GM18868 (cell line): ENCODE results near the gene NCAPG2.

Source experiments
- ATAC-seq: cut with Tn5 transposase; IDR thresholded peaks from one replicate; pipeline ENCODE4 v1.9.1; 2021; ENCODE audit warnings: mild to moderate bottlenecking, moderate library complexity; ENCODE audit not compliant: unreplicated experiment

The NCAPG2 gene

DNA sequence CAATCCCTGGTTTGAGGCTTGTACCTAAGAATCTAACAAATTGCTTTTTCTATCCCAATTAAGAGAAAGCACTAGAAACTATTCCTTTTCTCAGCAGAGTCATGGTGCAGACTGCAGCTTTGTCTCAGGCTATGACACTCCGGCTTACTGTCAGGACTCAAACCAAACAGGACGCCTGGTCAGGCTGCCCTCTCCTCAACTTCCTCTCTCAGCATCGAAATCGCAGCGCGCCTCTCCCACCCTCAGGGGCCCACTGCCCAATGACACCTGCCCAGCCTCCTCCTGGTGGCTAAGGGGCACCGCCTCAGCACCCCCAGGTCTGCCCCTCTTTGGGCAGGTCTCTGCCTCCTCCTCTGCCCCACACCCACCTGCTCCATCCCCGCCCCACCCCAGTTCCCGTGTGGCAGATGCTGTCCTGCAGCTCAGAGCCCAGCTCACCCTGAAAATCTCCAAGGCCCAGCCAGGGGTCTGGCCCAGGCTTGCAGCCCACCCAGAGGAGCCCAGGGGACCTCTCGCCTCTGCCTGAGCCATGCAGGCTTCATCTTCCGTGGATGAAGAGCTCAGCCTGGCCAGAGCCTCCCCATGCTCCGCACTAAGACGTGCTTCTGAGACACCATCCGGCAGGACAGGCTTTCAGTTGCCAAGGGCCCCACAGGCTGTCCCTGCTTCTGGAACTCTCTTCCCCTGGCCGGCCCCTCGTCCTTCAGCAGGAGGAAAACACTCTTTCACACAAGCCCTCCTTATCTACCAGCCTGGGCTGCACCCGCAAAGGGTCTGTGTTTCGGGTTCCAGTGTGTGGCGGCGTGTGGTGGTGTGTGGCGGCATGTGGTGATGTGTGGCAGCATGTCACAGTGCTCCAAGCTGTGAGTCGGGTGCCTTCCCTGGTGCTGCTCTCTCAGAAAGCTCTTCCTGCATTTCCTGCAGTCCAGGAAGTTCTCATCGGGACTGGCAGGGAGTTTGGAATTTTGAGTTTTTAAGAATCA lies 100.5 kb downstream of the NCAPG2 start:
- peak; percentile 14 for ATAC-seq

DNA sequence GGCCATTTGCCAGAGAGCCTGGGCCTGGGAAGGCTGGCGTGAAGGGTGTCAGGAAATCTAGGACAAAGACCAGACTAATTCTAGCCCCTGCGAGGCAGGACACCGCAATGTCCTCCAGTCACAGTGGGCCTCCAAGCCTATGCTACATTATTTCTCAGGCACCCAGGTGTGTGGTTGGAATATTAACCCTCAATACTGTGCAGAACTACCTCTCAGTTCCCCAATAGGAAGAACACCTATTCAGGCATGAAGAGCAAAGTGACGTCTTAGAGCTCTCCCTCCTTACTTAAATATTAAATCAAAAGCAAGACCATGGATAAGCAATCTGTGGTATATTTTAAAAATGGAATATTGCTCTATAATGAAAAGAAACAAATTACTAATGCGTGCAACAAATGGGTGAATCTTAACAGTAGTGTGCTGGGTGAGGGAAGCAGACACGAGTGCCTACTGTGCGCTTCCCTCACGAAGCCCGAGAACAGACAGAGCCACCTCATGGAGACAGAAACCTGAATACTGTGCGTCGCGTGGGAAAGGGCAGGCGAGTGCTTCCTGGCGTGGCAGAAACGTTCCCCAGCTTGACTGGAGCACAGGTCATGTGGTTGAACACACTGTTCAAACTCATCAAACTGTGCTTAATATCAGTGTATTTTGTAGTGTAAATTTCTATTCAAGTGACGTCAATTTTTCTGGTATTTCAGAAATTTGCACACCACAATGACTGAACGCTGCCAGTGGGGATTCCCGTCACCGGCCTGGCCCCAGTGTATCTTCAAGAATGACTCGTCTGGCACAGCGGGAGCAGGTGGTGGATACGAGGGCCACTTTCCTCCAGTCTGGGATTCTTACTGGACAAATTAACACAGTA lies 101.5 kb downstream of the NCAPG2 start:
- peak; percentile 81 for ATAC-seq

DNA sequence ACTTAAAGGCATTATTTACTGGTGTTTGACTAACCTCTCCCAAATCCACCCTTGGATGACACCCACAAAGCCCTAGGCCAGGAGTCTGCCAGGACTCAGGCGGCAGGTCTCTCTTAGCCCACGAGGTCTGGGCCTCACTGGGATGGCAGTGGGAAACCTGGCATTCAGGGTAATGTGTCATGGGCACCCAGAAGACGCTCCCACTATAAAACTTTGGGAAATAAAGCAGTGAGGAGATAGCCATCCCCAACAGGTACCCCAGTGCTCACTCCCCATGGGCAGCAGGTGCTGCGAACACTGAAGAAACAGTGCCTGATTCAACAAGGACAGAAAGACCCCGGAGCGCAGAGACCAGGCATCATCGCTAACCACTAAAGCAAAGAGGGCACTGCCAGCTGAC lies 102.6 kb downstream of the NCAPG2 start:
- ATAC-seq, result no peak

DNA sequence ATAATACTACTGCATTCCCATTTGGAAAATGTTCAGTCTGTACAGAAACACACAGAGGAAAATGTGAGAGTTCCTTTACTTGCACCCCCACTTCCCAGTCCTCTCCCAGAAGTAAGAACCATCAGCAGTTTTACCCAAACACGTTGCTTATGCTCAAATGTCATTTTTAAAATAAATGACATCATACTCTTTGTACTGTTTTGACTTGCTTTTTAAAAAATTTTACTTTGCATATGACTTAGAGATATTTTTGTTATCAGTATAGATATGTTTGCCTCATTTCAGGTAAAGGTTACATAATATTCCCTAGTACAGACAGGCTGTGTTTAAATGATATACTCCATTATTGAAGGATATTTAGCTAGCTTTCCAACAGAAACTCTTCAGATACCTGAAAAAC lies 103.5 kb downstream of the NCAPG2 start:
- ATAC-seq, result no peak

DNA sequence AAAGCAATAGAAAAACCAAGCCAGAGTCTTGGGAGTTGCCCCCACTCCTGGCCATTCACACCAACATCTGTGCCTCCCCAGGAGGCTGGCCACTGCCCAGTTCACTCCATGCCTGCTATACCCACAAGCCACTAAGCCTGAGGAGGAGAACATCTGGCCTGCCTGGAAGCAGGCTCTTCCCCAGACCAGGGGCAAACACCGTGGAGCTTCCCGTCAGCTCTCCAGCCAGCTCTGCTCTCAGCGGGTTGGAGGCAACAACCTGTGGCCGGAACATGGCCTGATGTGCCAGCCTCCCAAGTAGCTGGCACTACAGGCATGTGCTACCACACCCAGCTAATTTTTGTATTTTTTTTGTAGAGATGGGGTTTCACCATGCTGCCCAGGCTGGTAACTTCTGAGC lies 107.9 kb downstream of the NCAPG2 start:
- no peak for ATAC-seq

DNA sequence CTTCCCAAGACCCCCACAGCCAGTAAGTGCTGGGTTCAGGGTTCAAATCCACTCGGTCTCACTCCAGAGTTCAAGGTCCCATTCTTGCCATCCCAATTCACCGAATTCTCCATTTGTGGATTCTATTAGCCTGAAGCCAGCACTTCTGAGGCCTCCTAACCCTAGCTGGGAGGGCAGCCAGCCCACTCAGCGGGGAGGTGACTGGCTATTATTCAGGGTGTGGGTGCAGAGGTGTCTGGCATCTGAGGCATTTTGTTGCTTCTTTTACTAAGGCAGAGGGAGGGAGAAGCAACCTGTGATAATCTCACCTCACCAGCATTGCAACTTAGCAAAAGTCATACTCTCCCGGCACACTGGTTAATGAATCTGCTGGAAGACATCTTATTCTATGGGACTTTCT lies 108.3 kb downstream of the NCAPG2 start:
- ATAC-seq, result no peak

DNA sequence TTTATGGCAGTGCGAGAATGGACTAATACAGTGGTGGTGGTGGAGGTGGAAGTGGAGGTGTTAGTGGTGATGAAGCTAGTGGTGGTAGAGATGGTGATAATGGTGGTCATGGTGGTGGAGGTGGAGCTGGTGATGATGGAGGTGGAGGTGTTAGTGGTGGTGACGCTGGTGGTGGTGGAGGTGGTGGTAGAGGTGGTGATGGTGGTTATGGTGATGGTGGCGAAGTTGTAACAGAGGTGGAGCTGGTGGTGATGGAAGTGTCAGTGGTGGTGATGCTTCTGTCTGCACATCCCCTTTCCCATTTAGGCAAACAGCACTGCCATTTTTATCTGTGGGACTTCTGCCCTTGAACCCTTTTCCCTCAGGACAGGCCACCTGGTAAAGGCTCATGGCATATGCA lies 109.5 kb downstream of the NCAPG2 start:
- no peak for ATAC-seq

DNA sequence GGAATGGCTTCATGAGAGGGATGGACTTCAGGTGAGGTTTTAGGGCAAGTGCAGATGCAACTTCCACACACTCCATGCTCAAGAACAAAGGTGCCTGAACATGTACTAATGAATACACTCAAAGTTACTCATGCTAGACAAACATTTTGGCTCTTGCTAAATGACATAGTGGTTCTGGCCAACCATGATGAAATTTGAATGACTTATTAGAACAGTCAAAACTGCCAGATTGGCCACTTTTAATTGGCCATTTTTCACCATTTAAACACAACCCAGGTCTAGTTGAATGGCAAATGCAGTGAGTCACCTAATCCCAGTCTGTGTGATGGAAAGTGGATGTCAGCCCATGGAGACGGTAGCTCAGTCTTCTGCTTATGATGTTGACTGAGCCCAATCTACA lies 112.1 kb downstream of the NCAPG2 start:
- ATAC-seq, result no peak

DNA sequence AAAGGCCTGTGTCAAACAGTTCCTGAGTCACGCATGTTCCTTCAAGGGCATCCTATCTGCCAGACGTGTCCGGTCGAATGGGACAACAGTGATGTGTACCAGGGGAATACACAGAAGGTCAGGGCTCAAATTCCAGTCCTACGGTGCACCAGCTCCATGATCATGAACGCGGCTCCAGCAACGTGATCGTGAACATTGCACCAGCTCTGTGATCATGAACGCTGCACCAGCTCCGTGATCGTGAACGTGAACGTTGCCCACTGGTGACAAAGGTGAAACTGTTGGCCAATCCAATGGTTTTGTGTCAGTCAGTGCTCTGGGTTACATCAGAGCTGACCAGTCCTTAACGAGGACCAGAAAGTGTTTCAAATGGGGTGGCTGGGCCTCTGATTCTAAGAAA lies 112.7 kb downstream of the NCAPG2 start:
- ATAC-seq, result no peak

DNA sequence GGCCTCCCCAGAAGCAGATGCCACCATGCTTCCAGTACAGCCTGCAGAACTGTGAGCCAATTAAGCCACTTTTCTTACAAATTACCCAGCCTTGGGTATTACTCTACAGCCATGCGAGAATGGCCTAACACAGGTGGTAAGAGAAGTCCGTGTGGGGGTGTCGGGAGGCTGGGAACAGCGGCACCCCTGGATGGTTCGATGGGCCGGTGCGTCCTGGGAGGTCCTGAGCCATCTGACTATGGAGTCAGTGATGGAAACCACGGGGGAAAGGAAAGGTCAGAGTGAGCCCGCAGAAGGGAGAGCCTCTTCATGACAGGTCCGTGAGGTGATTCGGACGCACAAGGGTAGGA lies 114.4 kb downstream of the NCAPG2 start:
- no peak for ATAC-seq

DNA sequence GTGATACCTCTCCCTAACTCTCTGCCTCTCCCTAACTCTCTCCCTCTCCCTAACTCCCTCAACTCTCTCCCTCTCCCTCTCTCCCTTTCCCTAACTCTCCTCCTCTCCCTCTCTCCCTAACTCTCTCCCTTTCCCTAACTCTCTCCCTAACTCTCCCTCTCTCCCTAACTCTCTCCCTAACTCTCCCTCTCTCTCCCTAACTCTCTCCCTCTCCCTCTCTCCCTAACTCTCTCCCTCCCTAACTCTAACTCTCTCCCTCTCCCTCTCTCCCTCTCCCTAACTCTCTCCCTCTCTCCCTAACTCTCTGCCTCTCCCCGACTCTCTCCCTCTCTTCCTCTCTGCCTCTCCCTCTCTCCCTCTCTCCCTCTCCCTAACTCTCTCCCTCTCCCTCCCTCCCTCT lies 115.0 kb downstream of the NCAPG2 start:
- ATAC-seq, result no peak

DNA sequence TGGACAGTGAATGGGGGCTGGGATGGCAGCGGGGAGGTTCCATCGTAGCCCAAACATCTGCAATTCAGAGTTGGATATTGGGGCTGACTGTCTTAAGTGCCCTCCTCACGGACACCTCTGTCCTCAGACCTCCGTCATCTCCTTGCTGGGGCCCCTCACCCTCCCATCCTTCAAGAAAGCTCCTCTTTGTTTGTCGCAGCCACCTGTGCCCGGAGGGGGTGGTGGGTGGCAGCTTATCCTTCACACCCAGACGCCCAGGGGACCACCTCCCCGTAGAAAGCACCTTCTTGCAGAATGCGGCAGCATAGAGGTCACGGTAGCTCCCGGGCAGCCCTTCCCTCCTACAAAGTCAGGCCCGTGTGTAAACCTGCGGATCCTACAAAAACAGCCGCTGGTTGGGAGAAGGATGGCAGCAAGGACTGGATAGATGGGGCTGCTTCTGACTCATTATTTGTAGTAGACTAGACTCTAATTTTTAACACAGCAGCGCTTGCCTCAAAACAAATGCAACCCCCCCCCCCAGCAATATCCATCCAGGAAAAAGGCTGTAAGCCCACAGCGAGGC lies 115.6 kb downstream of the NCAPG2 start:
- ATAC-seq, result no peak

DNA sequence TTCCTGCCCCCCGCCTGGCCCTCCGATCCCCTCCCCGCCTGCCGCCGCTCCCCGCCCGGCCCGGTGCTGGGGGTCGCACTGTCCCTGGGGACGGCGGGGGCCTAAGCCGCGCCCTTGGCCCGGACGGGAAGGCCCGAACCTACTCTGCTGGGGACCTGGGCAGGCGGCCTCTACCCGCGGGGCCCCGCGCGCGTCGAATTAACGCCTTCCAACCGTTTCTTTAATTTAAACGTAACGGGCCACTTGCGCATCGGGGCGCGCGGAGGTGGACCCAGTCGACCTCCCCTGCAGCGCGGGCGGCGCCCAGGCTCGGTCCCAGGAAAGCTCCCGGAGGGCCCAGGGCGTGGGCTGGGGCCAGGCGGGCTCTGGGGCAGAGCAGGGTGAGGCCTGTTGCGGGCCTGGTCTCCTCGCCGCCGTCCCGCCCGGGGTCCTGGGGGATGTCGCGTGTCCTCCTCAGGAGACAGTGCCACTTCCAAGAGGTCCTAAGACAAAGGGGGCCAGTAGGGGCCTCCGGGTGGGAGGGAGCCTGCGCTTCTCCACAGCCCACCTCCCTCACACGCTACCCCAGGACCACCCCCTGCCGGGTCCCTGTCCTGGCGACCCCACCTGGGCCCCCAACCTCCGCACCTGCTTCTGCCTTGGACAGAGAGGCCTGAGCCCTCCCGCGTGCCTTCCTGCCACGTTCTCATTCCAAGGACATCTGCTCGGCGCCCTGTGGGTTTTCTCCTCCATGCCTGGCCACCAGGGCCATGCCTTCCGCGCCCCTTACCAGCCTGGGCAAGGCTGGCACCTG lies 116.3 kb downstream of the NCAPG2 start:
- ATAC-seq, result no peak

DNA sequence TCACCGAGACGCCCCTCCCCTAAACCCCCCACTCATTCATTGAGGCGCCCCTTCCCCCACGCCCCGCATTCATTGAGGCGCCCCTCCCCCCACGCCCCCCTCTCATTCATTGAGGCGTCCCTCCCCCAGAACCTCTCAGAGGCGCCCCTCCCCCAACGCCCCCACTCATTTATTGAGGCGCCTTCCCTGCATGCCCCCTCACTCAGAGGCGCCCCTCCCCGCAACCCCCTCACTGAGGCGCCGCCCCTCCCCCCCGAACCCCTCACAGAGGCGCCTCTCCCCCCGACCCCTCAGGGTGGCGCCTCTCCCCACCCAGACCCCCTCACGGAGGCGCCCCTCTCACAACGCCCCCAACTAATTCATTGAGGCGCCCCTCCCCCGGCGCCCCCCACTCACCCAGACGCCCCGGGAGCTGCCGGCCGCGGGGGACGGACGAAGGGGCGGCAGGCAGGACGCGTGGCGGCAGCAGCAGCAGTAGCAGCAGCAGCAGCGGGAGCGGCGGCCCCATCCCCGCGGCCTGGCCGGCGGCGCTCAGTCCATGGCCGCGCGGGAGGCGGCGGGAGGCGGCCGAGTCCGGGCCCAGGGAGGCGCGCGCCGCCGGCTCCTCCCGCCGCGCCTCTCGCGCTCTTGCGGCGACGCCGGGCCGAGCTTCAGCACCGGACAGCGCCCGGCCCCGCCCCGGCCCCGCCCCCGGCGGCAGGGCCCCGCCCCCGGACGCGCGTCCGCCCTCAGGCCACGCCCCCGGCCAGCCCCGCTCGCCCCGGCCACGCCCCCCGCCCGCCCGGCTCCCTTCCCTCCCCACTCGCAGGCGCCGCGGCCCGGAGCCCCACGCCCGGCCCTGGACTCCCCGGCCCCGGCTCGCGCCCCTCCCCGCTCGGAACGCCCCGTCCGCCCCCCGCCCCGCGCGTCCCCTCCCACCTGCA lies 117.2 kb downstream of the NCAPG2 start, which contains the start of gene PTPRN2:
PTPRN2 (minus strand) TSS at position 662 of the 923 bp plus-strand sequence.
- peak; percentile 75 for ATAC-seq

DNA sequence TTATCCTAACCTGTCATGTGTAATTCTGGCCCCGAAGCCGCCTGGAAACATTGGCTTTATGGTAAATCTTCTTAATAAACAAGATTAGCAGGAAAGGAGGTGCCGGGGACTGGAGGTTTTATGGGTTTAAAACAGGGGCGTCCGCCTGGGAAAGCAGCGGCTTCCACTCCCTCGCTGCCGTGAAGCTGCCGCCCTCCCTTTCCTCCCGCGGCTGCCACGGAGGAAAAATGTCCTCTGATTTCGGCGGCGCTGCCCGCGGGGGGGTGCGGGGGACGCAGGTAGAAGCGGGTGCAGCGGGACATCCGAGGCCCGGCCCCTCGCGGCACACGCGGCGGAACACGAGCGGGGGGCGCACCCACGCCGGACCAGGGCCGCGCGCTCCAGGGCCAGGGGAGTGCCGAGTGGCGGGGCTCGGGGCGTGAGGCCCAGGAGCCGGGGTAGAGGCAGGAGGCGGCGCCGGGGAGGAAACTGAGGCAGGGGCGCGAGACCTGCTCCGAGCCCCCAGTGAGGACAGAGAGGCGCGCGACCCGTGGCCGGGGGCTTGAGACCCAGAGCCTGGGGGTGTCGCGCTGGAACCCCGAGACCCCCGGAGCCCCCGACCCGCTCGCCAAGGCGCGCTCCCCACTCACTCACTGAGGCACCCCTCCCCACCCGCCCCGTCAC lies 118.0 kb downstream of the NCAPG2 start:
- ATAC-seq, result no peak

DNA sequence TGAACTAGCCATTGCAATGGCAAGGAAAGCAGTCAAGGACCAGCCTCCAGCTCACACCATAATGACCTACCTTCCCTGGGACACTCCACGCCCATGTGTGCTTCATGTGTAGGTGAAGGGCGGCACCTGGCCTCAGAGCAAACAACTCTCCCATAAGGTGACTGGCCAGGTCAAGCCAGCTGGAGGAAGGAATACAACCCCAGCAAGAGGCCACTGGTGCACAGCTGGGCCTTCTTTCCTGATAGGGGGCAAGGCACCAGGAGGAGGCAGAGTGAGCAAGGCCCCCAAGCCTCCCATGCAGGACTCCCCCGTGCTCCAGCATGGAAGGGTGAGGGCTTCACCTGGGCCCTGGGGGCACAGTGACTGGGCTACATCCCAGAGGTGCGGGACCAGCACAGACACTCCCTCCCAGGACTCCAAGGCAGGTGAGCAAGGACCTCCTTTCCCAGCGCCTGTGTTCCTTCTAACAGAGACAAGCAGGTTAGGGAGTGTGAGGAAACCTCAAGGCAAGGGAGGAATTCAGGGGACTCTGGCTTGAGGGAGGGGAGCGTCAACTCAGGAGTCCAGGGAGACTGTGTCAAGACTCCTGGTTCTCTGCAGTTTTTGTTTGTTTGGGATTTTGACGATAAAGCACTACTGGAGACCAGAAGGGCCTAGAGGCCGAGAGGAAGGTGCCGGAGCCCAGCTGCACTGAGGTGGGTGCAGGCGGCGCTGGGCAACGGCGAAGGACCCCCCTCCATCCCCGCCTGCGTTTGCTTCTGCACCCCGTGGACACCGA lies 118.7 kb downstream of the NCAPG2 start:
- ATAC-seq, result no peak

DNA sequence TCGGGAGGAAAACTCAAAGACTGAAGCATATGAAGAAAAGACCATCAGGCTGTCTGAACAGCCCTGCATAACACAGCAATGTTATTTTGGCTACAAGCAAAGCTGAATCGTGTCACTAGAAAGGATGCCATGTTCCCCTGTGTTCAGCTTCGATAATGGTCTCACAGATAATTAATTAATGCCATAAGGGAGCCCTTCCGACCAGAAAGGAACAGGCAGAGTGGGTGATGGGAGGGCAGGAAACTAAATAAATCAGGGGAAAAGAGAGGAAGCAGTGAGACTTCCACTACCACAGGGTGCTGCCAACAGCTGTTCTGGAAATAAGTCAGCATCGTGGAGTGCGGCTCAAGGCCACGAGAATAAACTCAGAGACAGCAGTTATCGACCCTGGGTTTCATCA lies 120.2 kb downstream of the NCAPG2 start:
- ATAC-seq, result no peak

DNA sequence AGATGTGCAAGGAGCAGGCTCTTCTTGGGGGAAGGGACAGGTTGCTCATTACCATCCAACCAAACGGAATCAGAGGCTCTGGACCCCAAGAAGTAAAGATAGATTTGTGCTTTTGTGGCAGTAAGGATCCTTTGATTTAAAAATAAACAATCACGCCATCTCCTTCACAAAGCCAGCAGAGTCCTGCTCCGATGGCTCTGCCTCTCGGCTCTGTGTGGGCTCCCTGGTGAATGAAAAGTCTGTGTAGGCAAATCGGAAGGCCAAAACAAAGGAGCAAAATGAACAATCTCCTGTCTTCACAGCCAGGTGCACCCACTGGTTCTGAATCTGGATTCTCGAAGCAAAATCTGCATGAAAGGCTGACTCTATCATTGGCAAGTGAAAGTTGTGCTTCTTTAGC lies 120.8 kb downstream of the NCAPG2 start:
- ATAC-seq, result no peak
